NT2/D1 (cell line): ENCODE measurements around the gene EGR1.

ENCODE experiments used
- SUZ12 ChIP-seq: IDR thresholded peaks from 2 replicates; pipeline ENCODE4 v1.6.1; 2011; ENCODE audit not compliant: insufficient read length, insufficient read depth; ENCODE audit errors: extremely low read depth
- ZNF274 ChIP-seq: IDR thresholded peaks from 2 replicates; pipeline ENCODE4 v1.6.1; 2011; ENCODE audit warnings: mild to moderate bottlenecking, low read depth, low read length

DNA sequence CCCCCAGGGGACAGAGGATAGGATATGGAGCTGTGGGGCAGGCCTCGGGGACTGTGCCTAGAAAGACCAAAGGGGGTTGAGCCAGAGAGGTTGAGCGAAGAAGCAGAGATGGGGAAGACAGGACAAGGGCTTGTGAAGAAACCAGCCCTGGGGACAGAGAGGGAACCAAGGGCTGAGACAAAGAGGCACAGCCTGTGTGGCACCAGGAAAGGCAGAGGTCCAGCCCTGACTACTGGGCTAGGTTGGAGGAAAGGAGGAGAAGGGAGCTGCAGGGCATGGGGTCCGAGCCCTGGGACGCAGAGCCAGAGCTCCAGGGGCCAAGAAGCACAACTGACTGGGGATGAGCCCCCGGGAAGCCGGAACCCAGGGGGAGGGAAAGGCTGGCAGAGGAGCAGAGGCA lies 17.2 kb upstream of the EGR1 start:
- no peak for TF ChIP-seq SUZ12
- TF ChIP-seq ZNF274 = no peak
